ENCODE measurements around the gene NCBP3. TPM values are rescaled to one million over a fixed set of nuclear protein-coding genes. Genes with fewer than 3 reads are reported as not detected.

Gene NCBP3
- total RNA-seq, 4 donors from 2014 or later, result 9.5 to 15.2 (median 14.5) TPM

DNA sequence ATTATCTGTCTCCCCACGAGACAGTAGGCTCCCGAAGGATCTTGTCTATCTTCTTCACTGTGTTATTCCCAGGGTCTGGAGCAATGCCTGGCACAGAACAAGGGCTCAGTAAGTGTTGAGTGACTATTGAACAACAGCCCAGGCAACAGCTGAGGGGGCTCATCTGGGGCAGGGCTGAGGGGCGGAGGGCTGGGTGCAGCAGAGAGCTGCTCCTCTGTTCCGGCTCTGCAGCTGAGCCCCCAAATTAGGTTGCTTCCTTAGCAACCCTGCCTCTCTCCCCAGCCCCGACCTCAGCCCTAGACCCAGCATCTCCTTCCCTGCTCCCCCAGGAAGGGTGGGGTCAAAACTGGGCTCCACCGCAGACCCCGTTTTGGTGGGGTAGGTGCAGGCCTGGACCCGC lies 77.3 kb downstream of the NCBP3 start:
- H3K9me3 ChIP-seq, result no peaks in the 10 kb centered on the region
- no peak for ATAC-seq
- TF ChIP-seq POLR2A (IDR thresholded peaks at IDR 0.05), result no peak
- no peak for TF ChIP-seq CTCF (IDR thresholded peaks at IDR 0.05 in 4 of 5, conservative IDR thresholded peaks at IDR 0.05 in 1 of 5)
- H3K36me3 ChIP-seq, result no peaks in the 10 kb centered on the region
- DNase-seq, result no peak
- H3K27me3 ChIP-seq, result no peaks in the 10 kb centered on the region
- intact Hi-C loops (cut with DNase I; ENCODE audit: low total_unique reads), result no loop called here
- in situ Hi-C loops (cut with MboI; ENCODE audit: low sequenced_read_pairs in 4 of 4), result no loop called here
- no peaks in the 10 kb centered on the region for H3K4me1 ChIP-seq
- H3K27ac ChIP-seq, result no peak overlapping the region
- no peak overlapping the region for H3K4me3 ChIP-seq

- Histone ChIP-seq H3K4me1 (no peaks in the 10 kb centered on the region), H3K36me3 (no peaks in the 10 kb centered on the region), H3K27ac (no peak overlapping the region), H3K4me3 (no peak overlapping the region), H3K27me3 (no peaks in the 10 kb centered on the region), H3K9me3 (no peaks in the 10 kb centered on the region)
- in situ Hi-C loops (cut with MboI; ENCODE audit: low sequenced_read_pairs in 4 of 4) (no loop called here), intact Hi-C loops (cut with DNase I; ENCODE audit: low total_unique reads) (no loop called here)
- no peak for ATAC-seq
- no peak for TF ChIP-seq POLR2A (IDR thresholded peaks at IDR 0.05)
- TF ChIP-seq CTCF (IDR thresholded peaks at IDR 0.05 in 4 of 5, conservative IDR thresholded peaks at IDR 0.05 in 1 of 5), result no peak
- DNase-seq, result no peak
These were observed 77.7 kb downstream of the NCBP3 start for GRCh38 chr17:3768341-3768740.

GRCh38 chr17:3766779-3767178 lies 79.3 kb downstream of the NCBP3 start:
- no peak for TF ChIP-seq CTCF (IDR thresholded peaks at IDR 0.05 in 4 of 5, conservative IDR thresholded peaks at IDR 0.05 in 1 of 5)
- no peak for TF ChIP-seq POLR2A (IDR thresholded peaks at IDR 0.05)
- no peak overlapping the region for H3K27ac ChIP-seq
- in situ Hi-C loops (cut with MboI; ENCODE audit: low sequenced_read_pairs in 4 of 4), result no loop called here
- H3K4me1 ChIP-seq, result no peaks in the 10 kb centered on the region
- H3K9me3 ChIP-seq, result no peaks in the 10 kb centered on the region
- DNase-seq (no peak), ATAC-seq (no peak)
- intact Hi-C loops (cut with DNase I; ENCODE audit: low total_unique reads), result no loop called here
- no peak overlapping the region for H3K4me3 ChIP-seq
- H3K36me3 ChIP-seq, result no peaks in the 10 kb centered on the region
- no peaks in the 10 kb centered on the region for H3K27me3 ChIP-seq

DNA sequence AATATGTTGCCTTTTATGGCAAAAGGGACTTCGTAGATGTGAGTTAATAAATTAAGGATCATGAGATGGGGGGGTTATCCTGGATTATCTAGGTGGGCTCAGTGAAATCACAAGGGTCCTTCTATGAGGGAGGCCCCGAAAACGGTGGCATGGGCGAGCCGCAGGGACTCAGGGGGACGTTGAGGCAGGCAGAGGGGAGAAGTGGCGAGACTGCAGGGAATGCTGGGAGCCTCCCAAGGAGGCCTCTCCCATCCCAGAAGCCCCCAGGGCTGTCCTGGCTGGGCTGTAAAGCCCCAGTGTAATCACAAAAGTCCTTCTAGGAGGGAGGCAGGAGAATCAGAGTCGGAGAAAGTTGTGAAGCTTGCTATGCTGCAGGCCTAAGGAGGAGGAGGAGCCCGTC lies 80.1 kb downstream of the NCBP3 start:
- H3K4me3 ChIP-seq, result no peak overlapping the region
- in situ Hi-C loops (cut with MboI; ENCODE audit: low sequenced_read_pairs in 4 of 4), result no loop called here
- ATAC-seq (no peak), DNase-seq (no peak)
- intact Hi-C loops (cut with DNase I; ENCODE audit: low total_unique reads), result no loop called here
- H3K36me3 ChIP-seq, result no peaks in the 10 kb centered on the region
- no peaks in the 10 kb centered on the region for H3K4me1 ChIP-seq
- no peaks in the 10 kb centered on the region for H3K9me3 ChIP-seq
- H3K27me3 ChIP-seq, result no peaks in the 10 kb centered on the region
- no peak overlapping the region for H3K27ac ChIP-seq
- TF ChIP-seq CTCF (IDR thresholded peaks at IDR 0.05 in 4 of 5, conservative IDR thresholded peaks at IDR 0.05 in 1 of 5) (no peak), POLR2A (IDR thresholded peaks at IDR 0.05) (no peak)

DNA sequence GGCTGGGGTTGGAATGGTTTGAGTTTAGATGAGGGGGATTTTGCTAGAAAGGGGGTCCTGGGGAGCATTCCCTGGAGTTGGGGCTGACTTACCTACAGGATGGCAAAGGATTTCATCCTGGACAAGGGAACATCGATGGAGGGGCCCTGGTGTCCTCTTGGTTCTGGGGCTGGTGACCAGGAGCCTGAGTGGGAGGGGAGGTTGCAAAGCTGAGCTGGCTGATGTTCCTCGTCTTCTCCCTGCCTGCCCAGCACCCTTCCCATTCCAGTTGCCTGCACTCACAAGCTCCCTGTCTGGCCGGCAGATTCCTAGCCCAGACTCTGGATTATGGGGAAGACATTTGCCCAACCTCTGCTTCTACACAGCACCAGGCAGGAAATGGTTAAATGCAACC lies 82.3 kb downstream of the NCBP3 start:
- Histone ChIP-seq H3K27me3 (no peaks in the 10 kb centered on the region), H3K36me3 (no peaks in the 10 kb centered on the region), H3K9me3 (no peaks in the 10 kb centered on the region), H3K4me3 (no peak overlapping the region), H3K4me1 (no peaks in the 10 kb centered on the region), H3K27ac (no peak overlapping the region)
- DNase-seq (no peak), ATAC-seq (no peak)
- in situ Hi-C loops (cut with MboI; ENCODE audit: low sequenced_read_pairs in 4 of 4) (no loop called here), intact Hi-C loops (cut with DNase I; ENCODE audit: low total_unique reads) (no loop called here)
- TF ChIP-seq CTCF (IDR thresholded peaks at IDR 0.05 in 4 of 5, conservative IDR thresholded peaks at IDR 0.05 in 1 of 5) (no peak), POLR2A (IDR thresholded peaks at IDR 0.05) (no peak)

Measured in gastrocnemius medialis (tissue), 4 donors.